Measurements from ENCODE around the gene COMMD3. TPM values are rescaled to one million over a fixed set of nuclear protein-coding genes. Genes with fewer than 3 reads are reported as not detected.
A peak's percentile ranks its signal among the peaks of the same experiment; 100 is the strongest.

The COMMD3 gene
- total and polyA plus RNA-seq, 9 of the 15 experiments (the other 6 are each of a cell fraction or from before 2014, with no cell fraction given): 50.7 to 217 (median 80.1) TPM

DNA sequence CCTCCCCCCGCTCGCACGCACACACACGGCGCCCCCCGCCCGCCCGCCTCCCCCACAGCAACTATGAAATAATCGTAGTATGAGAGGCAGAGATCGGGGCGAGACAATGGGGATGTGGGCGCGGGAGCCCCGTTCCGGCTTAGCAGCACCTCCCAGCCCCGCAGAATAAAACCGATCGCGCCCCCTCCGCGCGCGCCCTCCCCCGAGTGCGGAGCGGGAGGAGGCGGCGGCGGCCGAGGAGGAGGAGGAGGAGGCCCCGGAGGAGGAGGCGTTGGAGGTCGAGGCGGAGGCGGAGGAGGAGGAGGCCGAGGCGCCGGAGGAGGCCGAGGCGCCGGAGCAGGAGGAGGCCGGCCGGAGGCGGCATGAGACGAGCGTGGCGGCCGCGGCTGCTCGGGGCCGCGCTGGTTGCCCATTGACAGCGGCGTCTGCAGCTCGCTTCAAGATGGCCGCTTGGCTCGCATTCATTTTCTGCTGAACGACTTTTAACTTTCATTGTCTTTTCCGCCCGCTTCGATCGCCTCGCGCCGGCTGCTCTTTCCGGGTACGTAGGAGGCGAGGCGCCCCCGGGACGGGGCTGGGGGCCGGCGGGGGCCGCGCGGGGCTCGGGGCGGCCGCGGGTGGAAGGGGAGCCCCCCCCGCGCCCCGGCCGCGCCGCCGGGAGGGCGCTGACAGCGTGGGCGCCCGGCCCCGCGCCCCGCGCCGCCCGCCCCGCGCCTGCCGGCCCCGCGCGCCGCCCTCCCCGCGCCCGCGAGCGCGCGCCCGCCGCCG, 5.2 kb downstream of the COMMD3 start (continued):
- TF ChIP-seq, protein P1, sequence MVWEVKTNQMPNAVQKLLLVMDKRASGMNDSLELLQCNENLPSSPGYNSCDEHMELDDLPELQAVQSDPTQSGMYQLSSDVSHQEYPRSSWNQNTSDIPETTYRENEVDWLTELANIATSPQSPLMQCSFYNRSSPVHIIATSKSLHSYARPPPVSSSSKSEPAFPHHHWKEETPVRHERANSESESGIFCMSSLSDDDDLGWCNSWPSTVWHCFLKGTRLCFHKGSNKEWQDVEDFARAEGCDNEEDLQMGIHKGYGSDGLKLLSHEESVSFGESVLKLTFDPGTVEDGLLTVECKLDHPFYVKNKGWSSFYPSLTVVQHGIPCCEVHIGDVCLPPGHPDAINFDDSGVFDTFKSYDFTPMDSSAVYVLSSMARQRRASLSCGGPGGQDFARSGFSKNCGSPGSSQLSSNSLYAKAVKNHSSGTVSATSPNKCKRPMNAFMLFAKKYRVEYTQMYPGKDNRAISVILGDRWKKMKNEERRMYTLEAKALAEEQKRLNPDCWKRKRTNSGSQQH (CRISPR knock-in tag; IDR thresholded peaks at IDR 0.05): peak; percentile 90
- TF ChIP-seq NFRKB (IDR thresholded peaks at IDR 0.05; ENCODE audit: low read depth): peak; percentile 88
- TF ChIP-seq, protein P2, sequence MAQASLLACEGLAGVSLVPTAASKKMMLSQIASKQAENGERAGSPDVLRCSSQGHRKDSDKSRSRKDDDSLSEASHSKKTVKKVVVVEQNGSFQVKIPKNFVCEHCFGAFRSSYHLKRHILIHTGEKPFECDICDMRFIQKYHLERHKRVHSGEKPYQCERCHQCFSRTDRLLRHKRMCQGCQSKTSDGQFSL (CRISPR knock-in tag; IDR thresholded peaks at IDR 0.05): peak; percentile 45; the same call in 1 of the 2 replicates
- TF ChIP-seq, protein P2 (tag; IDR thresholded peaks at IDR 0.05): peak in 1 of 2 experiments; percentile 75; a peak in 2 of 4 replicates
- no peak for TF ChIP-seq ZSCAN29 (IDR thresholded peaks at IDR 0.05)
- no peak for TF ChIP-seq HMG20A (CRISPR knock-in tag; conservative IDR thresholded peaks at IDR 0.05)
- peak; percentile 53 for TF ChIP-seq NCOR1 (IDR thresholded peaks at IDR 0.05)
- TF ChIP-seq KDM2B (CRISPR knock-in tag; IDR thresholded peaks at IDR 0.05): 0 out of 2 replicates have a peak, but pooled peaks have one; percentile 42
- no peak for TF ChIP-seq SNRNP70 (optimal IDR thresholded peaks at IDR 0.05; ENCODE audit: low read depth, low read length)
- peak; percentile 94 for TF ChIP-seq CHD1 (IDR thresholded peaks at IDR 0.05; ENCODE audit: low read length)
- TF ChIP-seq, protein P3, sequence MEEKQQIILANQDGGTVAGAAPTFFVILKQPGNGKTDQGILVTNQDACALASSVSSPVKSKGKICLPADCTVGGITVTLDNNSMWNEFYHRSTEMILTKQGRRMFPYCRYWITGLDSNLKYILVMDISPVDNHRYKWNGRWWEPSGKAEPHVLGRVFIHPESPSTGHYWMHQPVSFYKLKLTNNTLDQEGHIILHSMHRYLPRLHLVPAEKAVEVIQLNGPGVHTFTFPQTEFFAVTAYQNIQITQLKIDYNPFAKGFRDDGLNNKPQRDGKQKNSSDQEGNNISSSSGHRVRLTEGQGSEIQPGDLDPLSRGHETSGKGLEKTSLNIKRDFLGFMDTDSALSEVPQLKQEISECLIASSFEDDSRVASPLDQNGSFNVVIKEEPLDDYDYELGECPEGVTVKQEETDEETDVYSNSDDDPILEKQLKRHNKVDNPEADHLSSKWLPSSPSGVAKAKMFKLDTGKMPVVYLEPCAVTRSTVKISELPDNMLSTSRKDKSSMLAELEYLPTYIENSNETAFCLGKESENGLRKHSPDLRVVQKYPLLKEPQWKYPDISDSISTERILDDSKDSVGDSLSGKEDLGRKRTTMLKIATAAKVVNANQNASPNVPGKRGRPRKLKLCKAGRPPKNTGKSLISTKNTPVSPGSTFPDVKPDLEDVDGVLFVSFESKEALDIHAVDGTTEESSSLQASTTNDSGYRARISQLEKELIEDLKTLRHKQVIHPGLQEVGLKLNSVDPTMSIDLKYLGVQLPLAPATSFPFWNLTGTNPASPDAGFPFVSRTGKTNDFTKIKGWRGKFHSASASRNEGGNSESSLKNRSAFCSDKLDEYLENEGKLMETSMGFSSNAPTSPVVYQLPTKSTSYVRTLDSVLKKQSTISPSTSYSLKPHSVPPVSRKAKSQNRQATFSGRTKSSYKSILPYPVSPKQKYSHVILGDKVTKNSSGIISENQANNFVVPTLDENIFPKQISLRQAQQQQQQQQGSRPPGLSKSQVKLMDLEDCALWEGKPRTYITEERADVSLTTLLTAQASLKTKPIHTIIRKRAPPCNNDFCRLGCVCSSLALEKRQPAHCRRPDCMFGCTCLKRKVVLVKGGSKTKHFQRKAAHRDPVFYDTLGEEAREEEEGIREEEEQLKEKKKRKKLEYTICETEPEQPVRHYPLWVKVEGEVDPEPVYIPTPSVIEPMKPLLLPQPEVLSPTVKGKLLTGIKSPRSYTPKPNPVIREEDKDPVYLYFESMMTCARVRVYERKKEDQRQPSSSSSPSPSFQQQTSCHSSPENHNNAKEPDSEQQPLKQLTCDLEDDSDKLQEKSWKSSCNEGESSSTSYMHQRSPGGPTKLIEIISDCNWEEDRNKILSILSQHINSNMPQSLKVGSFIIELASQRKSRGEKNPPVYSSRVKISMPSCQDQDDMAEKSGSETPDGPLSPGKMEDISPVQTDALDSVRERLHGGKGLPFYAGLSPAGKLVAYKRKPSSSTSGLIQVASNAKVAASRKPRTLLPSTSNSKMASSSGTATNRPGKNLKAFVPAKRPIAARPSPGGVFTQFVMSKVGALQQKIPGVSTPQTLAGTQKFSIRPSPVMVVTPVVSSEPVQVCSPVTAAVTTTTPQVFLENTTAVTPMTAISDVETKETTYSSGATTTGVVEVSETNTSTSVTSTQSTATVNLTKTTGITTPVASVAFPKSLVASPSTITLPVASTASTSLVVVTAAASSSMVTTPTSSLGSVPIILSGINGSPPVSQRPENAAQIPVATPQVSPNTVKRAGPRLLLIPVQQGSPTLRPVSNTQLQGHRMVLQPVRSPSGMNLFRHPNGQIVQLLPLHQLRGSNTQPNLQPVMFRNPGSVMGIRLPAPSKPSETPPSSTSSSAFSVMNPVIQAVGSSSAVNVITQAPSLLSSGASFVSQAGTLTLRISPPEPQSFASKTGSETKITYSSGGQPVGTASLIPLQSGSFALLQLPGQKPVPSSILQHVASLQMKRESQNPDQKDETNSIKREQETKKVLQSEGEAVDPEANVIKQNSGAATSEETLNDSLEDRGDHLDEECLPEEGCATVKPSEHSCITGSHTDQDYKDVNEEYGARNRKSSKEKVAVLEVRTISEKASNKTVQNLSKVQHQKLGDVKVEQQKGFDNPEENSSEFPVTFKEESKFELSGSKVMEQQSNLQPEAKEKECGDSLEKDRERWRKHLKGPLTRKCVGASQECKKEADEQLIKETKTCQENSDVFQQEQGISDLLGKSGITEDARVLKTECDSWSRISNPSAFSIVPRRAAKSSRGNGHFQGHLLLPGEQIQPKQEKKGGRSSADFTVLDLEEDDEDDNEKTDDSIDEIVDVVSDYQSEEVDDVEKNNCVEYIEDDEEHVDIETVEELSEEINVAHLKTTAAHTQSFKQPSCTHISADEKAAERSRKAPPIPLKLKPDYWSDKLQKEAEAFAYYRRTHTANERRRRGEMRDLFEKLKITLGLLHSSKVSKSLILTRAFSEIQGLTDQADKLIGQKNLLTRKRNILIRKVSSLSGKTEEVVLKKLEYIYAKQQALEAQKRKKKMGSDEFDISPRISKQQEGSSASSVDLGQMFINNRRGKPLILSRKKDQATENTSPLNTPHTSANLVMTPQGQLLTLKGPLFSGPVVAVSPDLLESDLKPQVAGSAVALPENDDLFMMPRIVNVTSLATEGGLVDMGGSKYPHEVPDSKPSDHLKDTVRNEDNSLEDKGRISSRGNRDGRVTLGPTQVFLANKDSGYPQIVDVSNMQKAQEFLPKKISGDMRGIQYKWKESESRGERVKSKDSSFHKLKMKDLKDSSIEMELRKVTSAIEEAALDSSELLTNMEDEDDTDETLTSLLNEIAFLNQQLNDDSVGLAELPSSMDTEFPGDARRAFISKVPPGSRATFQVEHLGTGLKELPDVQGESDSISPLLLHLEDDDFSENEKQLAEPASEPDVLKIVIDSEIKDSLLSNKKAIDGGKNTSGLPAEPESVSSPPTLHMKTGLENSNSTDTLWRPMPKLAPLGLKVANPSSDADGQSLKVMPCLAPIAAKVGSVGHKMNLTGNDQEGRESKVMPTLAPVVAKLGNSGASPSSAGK (IDR thresholded peaks at IDR 0.05): no peak
- TF ChIP-seq CREB1 (IDR thresholded peaks at IDR 0.05): 0 out of 2 replicates have a peak, but pooled peaks have one; percentile 10
- no peak for TF ChIP-seq CREB1 (CRISPR knock-in tag; IDR thresholded peaks at IDR 0.05)
- TF ChIP-seq MBD2 (IDR thresholded peaks at IDR 0.05; ENCODE audit: borderline replicate concordance, low read depth): peak; percentile 52; the same call in 1 of the 2 replicates
- peak; percentile 90 for TF ChIP-seq RBFOX2 (IDR thresholded peaks at IDR 0.05; ENCODE audit: low read depth, low read length)

Measured in K562 (cell line).